ENCODE measurements around the gene KRTAP6-2.

Gene KRTAP6-2

GRCh38 chr21:30567617-30568016 lies 31.1 kb downstream of the KRTAP6-2 start:
- no peak for DNase-seq (ENCODE audit: low spot score)

GRCh38 chr21:30563630-30564029 lies 35.1 kb downstream of the KRTAP6-2 start:
- DNase-seq (ENCODE audit: low spot score), result no peak

- DNase-seq (ENCODE audit: low spot score), result no peak
Measured at GRCh38 chr21:30563072-30563471, 35.6 kb downstream of the KRTAP6-2 start.

- DNase-seq (ENCODE audit: low spot score), result no peak
Measured at GRCh38 chr21:30561957-30562356, 36.7 kb downstream of the KRTAP6-2 start.

- DNase-seq (ENCODE audit: low spot score), result no peak
Measured at GRCh38 chr21:30561264-30561895, 37.3 kb downstream of the KRTAP6-2 start, which contains the start of gene KRTAP19-7. Gene KRTAP19-7 (minus strand): TSS chr21:30561314. CDS start chr21:30561289, 25 bp downstream.

GRCh38 chr21:30555095-30555494 lies 43.6 kb downstream of the KRTAP6-2 start:
- DNase-seq (ENCODE audit: low spot score), result no peak

- no peak for DNase-seq (ENCODE audit: low spot score)
Measured at GRCh38 chr21:30552782-30553181, 45.9 kb downstream of the KRTAP6-2 start.

All from AG20443 (cell line).